Measurements from ENCODE around the gene ZNF354C.

Gene ZNF354C

DNA sequence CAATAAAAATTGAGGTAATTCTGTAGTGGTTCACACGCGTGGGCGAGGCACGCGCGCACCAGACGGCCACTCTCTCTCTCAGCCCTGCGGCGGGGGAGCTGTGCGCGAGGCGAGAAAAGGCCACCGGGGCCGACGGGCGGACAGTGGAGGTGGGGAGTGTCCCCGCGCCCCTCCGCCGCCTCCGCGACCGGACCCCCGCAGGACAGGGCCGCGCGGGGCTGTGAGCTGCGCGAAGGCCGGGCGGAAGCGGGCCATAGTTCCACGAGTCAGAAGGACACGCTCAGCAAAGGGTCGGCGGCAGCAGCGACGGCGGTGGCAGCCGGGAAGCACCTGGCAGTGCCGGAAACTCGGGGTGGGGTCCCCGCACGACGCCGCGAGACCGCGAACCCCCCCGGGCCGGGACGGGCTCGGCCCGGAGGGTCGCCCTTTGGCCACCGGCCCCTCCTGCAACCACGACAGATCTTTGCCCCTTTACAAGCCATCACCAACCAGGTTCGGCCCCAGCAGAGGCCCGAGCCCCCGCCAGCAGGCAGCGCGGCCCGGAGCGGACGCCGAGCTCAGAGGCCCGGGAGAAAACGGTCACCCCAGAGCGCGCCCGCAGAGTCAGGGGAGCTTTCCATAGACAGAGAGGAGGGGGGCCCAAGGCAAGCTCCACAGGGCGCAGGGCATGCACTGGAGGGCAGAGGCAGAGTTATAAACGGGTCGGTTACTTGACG, 60.9 kb downstream of the ZNF354C start:
- peak; percentile 6 for ATAC-seq
- H3K9me3 Mint-ChIP-seq: peaks cover 3% of the 10 kb centered on the region
- H3K4me1 Mint-ChIP-seq: no peaks in the 10 kb centered on the region
- H3K27me3 Mint-ChIP-seq: peaks cover 9% of the 10 kb centered on the region
- no peak overlapping the region for H3K27ac Mint-ChIP-seq
- no peak overlapping the region for H3K4me3 Mint-ChIP-seq
- no peaks in the 10 kb centered on the region for H3K36me3 Mint-ChIP-seq

DNA sequence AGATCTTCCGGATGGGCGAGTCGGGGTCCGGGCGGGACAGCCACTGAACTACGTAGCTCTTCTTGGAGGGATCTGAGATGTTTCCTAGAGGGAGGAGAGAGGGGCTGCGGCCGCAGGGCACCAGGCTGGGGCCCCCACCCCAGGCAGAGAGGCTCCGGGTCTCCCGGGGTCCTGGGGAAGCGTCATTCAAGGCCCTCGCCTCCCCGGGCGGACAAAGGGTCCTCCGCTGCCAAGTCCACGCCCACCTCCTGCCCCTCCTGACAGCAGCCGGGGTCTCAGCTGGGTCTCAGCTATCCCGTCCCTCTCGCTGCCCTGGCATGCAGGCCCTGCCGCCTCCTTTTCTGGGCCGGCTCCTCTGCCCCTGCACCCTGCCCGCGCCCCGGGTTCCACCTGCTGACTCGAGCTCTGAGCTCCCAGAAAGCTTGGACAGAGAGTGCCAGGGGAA, 61.5 kb downstream of the ZNF354C start:
- Mint-ChIP-seq H3K4me3 (no peak overlapping the region), H3K27me3 (peaks cover 9% of the 10 kb centered on the region), H3K27ac (no peak overlapping the region), H3K36me3 (no peaks in the 10 kb centered on the region), H3K9me3 (no peaks in the 10 kb centered on the region), H3K4me1 (no peaks in the 10 kb centered on the region)
- no peak for ATAC-seq

DNA sequence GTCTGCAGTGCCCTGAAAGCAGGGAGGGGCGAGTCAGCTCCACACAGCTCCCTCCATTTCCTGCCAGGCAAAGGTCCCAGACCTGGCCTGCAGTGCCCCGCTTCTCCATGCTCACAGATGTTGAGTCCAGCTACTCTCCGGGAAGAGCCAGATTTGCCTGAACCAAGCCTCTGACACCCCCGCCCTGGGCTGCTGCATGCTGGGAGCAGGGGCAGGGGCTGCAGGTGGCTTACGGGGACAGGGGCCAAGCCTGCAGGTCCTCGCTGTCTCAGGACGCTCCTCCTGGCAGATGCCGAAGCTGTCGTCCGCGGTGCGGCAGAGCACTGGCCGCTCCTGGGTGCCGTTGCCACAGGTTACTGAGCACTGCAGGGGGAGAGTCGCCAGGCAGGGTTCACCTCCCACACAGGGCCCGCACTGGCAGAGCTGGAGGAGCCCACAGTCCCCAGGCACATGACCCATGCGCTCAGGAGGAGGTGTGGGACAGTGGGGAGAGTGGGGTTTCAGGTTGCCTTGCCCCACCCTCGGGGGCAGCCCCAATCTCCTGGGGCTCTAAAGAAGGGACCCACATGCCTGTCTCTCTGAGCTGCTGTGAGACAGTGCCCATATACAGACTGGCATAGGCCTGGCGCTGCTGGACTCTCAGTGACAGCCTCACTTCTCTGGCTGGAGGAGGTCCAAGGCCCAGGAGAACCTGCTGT, 62.4 kb downstream of the ZNF354C start:
- no peaks in the 10 kb centered on the region for H3K9me3 Mint-ChIP-seq
- no peak for ATAC-seq
- H3K4me3 Mint-ChIP-seq: no peak overlapping the region
- H3K36me3 Mint-ChIP-seq: no peaks in the 10 kb centered on the region
- no peak overlapping the region for H3K27ac Mint-ChIP-seq
- no peaks in the 10 kb centered on the region for H3K4me1 Mint-ChIP-seq
- H3K27me3 Mint-ChIP-seq: peaks cover 10% of the 10 kb centered on the region

DNA sequence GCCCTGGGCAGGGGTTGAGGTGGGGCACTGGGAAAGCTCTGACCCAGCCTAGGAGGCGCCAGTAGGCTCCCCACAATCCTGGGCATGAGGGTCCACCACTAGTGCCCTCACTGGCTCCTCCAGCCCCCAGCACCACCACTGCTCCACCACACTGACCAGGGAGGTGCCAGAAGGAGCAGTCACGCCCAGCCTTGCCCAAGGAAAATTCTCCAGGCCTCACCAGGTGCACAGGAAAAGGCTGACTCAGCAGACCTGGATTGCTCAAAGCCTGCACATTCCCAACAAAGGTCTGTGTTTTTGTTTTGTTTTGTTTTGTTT, 62.9 kb downstream of the ZNF354C start:
- ATAC-seq: no peak
- no peaks in the 10 kb centered on the region for H3K4me1 Mint-ChIP-seq
- no peak overlapping the region for H3K27ac Mint-ChIP-seq
- H3K4me3 Mint-ChIP-seq: no peak overlapping the region
- H3K9me3 Mint-ChIP-seq: no peaks in the 10 kb centered on the region
- peaks cover 15% of the 10 kb centered on the region for H3K27me3 Mint-ChIP-seq
- no peaks in the 10 kb centered on the region for H3K36me3 Mint-ChIP-seq

DNA sequence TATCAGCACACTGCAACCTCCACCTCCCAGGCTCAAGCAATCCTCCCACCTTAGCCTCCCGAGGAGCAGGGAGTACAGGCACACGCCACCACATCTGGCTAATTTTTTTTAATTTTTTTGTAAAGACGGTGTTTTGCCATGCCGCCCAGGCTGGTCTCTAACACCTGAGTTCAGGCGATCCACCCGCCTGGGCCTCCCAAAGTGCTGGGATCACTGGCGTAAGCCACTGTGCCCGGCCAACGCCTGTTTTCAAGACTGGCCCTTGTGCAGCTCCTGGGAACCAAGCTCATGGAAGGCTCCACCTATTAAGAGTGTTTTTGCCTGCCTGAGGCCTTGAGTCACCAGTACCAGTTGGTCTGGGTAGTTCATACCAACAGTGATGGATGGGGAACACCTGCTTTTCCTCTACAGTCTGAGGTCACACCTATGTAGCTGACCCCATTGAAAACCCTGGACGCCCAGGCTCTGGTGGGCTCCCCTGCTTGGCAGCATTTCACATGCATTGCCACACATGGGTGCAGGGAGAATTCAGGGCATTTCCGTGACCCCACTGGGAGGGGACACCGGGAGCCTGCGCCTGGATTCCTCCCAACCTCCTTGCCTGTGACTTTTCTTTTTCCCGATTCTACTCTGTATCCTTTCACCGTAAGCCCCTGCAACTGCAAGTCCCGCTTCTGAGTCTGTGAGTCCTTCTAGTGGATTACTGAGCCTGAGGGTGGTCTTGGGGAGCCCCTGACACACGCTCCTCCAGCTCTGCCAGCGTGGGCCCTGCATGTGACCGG, 63.5 kb downstream of the ZNF354C start:
- H3K4me3 Mint-ChIP-seq: no peak overlapping the region
- peaks cover 19% of the 10 kb centered on the region for H3K27me3 Mint-ChIP-seq
- H3K36me3 Mint-ChIP-seq: no peaks in the 10 kb centered on the region
- no peaks in the 10 kb centered on the region for H3K4me1 Mint-ChIP-seq
- H3K27ac Mint-ChIP-seq: no peak overlapping the region
- no peak for ATAC-seq
- no peaks in the 10 kb centered on the region for H3K9me3 Mint-ChIP-seq

DNA sequence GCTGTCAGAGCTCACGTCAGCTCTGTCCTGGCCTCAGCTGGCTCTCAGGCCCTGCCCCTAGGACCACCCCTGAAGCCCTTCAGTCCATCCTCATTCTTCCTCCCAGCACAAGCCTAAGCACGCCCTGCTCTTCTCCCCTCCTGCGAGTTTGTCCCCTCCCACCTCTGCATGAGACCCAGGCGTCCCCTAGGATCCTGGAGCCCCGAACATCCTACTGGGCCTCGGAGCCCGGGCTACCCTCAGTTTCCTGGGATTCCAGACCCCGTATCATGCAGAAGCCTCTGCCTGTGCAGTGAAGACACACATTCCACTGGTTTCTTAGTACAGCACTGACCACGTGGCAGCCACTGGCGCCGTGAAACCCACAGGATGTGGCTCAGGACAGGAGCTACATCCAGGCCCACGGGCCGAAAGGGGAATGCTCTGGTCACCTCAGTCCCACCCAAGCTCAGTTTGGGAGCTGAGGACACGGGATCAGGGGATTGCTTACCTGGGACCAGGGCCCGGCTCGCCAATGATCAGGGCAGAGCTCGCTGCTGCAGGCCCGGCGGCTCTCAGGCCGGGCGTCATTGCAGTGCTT, 64.2 kb downstream of the ZNF354C start:
- Mint-ChIP-seq H3K27ac (no peak overlapping the region), H3K9me3 (no peaks in the 10 kb centered on the region), H3K4me3 (no peak overlapping the region), H3K27me3 (peaks cover 19% of the 10 kb centered on the region), H3K4me1 (no peaks in the 10 kb centered on the region), H3K36me3 (no peaks in the 10 kb centered on the region)
- no peak for ATAC-seq

DNA sequence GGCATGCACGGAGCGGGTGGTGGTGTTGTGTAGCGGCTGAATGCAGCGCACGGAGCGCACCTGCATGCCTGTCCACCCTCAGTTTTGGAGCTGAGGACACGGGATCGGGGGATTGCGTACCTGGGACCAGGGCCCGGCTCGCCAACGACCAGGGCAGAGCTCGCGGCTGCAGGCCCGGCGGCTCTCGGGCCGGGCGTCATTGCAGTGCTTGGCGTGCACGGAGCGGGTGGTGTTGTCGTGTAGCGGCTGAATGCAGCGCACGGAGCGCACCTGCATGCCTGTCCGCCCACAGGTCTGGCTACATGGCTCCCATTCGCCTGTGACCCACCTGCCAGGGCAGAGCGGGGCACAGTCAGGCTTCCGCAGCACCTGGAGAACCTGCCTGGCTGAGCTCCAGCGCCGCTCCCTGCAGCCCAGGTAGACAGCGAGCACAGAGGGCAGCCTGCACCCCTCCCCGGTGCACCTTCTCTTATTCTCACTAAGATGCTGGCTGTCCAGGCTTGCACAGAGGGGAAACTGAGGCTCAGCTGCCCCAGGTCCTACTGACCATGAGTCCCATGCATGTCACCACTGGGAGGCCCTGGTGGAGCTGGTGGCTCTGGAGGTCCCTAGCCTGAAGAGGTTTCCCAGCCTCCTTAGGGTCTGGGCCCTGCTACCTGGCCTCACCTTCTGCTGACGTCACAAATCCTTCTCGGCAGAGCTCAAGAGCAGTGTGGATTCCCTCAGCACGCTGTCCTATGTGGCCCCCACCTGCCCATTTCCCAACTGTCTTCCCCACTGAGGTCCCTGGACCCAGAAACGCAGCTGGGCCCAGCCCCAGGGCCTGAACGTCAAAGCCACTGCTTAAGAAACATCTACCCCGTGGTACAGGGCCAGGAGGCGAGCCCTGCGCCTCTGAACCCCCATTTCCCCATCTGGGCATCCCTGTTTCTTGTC, 64.9 kb downstream of the ZNF354C start:
- no peaks in the 10 kb centered on the region for H3K4me1 Mint-ChIP-seq
- no peak overlapping the region for H3K27ac Mint-ChIP-seq
- ATAC-seq: no peak
- H3K36me3 Mint-ChIP-seq: no peaks in the 10 kb centered on the region
- no peaks in the 10 kb centered on the region for H3K9me3 Mint-ChIP-seq
- peaks cover 19% of the 10 kb centered on the region for H3K27me3 Mint-ChIP-seq
- H3K4me3 Mint-ChIP-seq: no peak overlapping the region

DNA sequence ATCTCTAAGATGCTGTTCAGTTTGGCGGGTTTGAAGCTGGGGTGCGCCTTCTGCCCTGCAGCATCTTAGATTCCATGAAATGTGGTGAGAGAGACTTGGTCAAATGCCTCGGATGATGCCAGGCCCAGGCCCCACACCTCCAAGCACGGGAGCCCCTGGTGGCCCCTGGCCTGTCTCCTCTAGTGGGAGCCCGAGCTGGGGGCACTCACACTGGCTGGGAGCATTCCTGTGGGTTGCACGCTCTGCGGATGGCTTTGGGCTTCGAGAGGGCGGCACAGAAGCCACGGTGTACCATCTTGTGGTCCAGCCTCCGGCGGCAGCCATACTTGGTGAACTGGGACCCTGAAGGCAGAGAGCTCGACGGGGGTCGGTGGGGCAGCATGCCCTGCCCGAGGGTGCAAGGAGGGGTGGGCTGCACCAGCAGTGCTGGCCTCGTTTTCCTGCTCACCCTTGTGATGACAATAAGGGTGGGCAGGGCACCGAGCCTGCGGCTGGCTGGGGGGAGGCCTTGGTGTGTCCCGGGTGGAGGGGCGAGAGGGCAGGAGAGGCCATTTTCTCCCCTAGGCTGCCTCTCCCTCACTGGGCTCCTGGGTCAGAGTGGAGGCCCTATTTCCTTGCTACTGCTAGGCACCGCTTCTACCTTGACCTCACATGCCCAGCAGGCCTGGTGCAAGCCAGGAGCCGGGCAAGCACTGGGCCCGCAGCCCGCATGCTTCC, 65.8 kb downstream of the ZNF354C start:
- no peak for ATAC-seq
- Mint-ChIP-seq H3K27ac (no peak overlapping the region), H3K36me3 (no peaks in the 10 kb centered on the region), H3K27me3 (peaks cover 19% of the 10 kb centered on the region), H3K4me1 (no peaks in the 10 kb centered on the region), H3K4me3 (no peak overlapping the region), H3K9me3 (no peaks in the 10 kb centered on the region)

DNA sequence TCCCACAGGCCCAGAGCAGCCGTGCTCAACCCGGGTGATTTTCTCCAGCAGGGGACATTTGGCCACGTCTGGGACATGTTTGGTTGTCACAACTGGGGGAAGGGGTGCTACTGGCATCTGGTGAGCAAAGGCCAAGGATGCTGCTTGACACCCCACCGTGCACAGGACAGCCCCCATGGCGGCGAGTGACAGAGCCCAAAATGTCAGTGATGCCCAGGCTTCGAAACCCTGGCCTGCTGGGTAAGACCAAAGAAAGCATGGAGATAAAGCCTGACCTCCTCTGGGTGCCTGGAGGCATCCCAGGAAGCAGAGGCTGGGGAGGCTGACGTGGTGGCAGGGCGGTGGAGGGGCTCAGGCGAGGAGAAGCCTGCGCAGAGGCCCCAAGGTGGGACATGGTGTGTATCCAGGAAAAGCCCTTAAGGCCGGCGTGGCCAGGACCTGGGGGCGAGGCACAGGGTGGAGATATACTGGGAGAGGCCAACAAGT, 66.4 kb downstream of the ZNF354C start:
- Mint-ChIP-seq H3K27ac (no peak overlapping the region), H3K27me3 (peaks cover 19% of the 10 kb centered on the region), H3K4me1 (no peaks in the 10 kb centered on the region), H3K9me3 (no peaks in the 10 kb centered on the region), H3K36me3 (no peaks in the 10 kb centered on the region), H3K4me3 (no peak overlapping the region)
- no peak for ATAC-seq

DNA sequence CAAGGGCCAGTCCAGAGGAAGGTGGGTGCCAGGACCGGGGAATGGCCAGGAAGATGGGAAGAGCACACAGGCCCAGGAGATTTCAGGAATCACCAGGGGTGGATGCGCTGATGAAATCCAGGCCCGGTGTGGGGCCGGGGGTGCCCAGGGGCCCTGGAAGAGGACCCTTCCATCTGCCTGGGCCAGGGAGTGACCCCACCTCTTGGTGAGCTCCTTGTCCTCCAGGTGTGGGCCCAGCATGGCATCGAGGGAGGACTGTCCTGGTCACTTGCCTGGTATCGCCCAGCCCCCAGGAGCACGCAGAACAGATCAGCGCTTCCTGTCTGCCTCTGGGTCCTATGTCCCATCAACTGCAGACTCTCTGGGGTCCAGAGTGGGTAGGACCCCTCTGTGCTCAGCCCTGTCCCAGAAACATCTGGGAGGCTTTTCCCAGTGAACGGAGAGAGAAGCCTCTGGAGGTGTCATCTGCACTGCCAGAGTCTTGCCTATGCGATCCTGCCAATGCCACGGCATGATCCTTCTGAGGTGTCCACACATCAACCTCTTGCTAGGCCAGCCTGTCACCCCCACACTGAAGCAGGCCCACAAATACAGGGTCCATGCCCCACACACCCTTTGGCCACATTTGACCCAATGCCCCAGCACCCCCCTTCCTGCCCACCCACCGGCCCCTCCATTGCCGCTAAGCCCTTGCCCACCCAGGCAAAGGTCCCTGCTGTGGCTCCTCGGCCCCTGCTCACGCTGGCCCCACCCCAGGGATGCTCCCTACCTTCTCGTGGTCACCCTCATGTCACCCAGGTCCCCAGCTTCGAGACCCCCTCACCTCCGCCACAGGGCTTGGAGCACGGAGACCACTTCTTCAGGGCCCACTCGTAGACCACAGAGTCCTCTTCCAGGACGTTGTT, 67.2 kb downstream of the ZNF354C start:
- no peak for ATAC-seq
- Mint-ChIP-seq H3K27me3 (peaks cover 19% of the 10 kb centered on the region), H3K27ac (no peak overlapping the region), H3K36me3 (no peaks in the 10 kb centered on the region), H3K4me3 (no peak overlapping the region), H3K9me3 (no peaks in the 10 kb centered on the region), H3K4me1 (no peaks in the 10 kb centered on the region)

DNA sequence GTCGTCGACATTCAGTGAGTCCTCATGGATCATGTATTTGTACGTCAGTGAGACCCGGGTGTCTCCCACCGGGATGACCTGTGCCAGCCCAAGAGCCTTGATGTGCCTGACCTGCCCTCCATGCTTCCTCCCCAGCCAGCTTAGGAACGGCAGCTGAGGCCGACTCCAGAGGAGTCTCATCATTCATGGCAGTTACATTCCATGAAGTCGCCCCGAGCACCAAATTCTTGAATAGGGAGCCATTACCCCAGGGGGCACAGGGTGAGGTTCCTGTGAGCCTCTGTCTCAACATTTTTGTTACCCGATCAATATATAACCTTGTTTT, 67.8 kb downstream of the ZNF354C start:
- Mint-ChIP-seq H3K36me3 (no peaks in the 10 kb centered on the region), H3K27me3 (peaks cover 19% of the 10 kb centered on the region), H3K27ac (no peak overlapping the region), H3K4me3 (no peak overlapping the region), H3K4me1 (no peaks in the 10 kb centered on the region), H3K9me3 (no peaks in the 10 kb centered on the region)
- no peak for ATAC-seq

DNA sequence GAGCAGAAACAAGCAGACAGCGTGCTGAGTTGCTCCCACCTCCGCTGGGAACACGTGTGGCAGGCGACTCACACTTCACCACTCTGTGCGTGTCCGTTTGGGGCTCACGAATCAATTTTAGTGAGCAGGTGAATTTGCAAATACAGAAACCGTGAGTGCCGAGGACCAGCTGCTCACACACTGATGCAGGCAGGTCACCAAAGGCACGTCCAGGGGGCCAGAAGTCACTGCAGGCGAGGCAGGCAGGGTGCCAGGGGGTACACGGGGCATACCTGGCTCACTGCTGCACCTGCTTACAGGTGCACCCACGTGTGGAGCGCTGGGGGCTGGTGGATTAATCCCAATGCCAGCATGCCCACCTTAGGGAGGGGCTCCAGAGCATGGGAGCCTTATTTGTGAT, 68.8 kb downstream of the ZNF354C start:
- Mint-ChIP-seq H3K9me3 (no peaks in the 10 kb centered on the region), H3K36me3 (no peaks in the 10 kb centered on the region), H3K27ac (no peak overlapping the region), H3K4me3 (no peak overlapping the region), H3K4me1 (no peaks in the 10 kb centered on the region), H3K27me3 (peaks cover 16% of the 10 kb centered on the region)
- no peak for ATAC-seq

DNA sequence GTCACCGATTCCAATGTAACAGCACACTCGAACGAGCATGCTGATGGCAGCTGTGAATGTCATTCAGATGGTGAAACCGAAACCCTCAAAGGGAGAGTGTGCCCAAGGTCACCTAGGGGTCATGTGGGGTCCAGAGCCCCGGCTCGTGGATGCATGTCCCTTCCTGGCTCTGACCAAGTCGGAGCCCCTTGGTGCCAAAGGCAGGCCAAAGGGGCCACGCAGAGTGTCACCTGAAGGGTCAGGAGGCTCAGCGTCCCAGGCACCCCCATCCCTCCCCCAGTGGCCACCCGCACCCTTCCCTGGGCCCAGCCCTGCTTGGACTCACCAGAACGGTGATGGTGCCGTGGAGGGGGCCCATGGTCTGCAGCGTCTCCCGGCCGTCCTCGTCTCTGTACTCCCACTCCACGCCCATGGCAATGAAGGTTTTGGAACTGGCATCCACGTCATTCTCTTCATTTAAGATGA, 69.5 kb downstream of the ZNF354C start:
- Mint-ChIP-seq H3K27me3 (peaks cover 10% of the 10 kb centered on the region), H3K4me3 (no peak overlapping the region), H3K9me3 (no peaks in the 10 kb centered on the region), H3K36me3 (no peaks in the 10 kb centered on the region), H3K27ac (no peak overlapping the region), H3K4me1 (no peaks in the 10 kb centered on the region)
- ATAC-seq: peak; percentile 15
